ENCODE data around the gene PAOX.
"Not testable (repeated sequence)": the region's sequence is repeated elsewhere in the genome, so short reads cannot be mapped to it uniquely, and the experiment has no call there.

Gene PAOX

DNA sequence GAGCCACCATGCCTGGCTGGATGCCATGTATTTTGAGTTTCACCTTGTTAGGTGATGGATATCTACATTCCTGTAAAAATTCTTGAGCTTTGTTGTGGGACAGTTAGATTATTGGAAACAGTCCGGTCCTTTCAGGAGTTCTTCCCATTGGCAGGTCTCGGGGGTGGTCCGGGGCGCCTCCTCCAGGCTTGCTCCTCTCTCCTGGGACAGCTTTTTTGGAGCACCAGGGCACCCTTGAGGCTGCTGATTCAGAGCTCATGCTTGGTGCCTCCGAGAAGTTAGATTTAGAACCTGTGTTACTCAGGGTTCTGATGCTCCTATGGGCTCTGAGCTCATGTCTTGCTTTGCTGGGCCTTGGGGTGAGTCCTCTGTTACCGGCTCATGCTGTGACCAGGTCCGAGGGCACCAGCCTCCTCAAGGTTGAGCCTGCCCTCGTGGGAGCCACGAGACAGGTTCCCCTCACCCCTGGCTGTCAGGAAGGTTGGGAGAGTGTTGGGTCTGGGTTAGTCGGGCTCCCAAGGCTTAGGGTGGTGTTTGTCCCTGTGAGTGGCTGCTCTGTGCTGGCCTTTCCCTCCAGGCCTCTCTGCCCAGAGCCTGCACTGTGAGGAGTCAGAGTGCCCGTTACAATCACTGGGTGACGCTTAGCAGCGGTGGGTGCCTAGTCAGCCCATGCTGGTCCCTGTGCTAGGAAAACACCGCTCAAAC lies 39.4 kb downstream of the PAOX start:
- Mint-ChIP-seq H3K9me3 (peaks cover 12% of the 10 kb centered on the region), H3K36me3 (ENCODE audit: low read depth) (peaks cover 20% of the 10 kb centered on the region), H3K27me3 (ENCODE audit: low read depth) (no peaks in the 10 kb centered on the region), H3K4me3 (no peak overlapping the region), H3K4me1 (ENCODE audit: low read depth) (no peaks in the 10 kb centered on the region), H3K27ac (no peak overlapping the region)

DNA sequence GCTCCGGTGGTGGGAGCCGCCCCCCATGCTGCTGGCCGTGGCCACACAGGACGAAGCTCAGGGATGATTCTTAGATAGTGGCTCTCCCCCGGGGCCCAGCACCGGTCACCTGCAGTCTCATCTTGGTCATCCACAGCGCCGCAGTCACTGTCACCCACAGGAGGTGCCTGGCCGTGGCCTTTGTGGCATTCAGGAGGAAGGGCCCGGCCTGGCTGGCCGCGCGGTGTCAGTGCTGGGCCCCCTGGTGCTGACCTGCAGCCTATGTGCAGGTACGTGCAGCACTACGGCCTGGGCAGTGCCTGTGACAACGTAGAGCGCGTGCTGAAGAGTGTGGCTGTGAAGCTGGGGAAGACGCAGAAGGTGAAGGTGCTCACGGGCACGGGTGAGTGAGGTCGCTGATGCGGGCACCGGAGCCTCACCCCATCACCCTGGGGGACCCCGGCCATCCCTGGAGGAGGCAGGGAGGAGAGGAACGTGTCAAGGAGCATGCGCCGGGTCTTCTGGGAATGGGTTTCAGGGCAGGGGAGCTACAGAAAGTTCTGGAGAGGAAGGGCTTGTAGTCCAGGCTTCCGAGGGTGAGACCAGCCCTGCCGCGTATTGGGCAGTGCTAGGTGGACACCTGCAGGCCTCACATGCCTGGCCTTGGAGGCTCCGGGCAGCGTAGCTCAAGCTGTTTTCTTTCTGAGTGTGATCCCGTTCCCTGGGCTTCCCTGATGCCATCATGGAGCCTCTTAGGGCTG lies 40.3 kb downstream of the PAOX start:
- no peak overlapping the region for H3K4me3 Mint-ChIP-seq
- H3K4me1 Mint-ChIP-seq (ENCODE audit: low read depth), result no peaks in the 10 kb centered on the region
- H3K27ac Mint-ChIP-seq, result no peak overlapping the region
- H3K27me3 Mint-ChIP-seq (ENCODE audit: low read depth), result no peaks in the 10 kb centered on the region
- peaks cover 14% of the 10 kb centered on the region for H3K36me3 Mint-ChIP-seq (ENCODE audit: low read depth)
- peaks cover 10% of the 10 kb centered on the region for H3K9me3 Mint-ChIP-seq

DNA sequence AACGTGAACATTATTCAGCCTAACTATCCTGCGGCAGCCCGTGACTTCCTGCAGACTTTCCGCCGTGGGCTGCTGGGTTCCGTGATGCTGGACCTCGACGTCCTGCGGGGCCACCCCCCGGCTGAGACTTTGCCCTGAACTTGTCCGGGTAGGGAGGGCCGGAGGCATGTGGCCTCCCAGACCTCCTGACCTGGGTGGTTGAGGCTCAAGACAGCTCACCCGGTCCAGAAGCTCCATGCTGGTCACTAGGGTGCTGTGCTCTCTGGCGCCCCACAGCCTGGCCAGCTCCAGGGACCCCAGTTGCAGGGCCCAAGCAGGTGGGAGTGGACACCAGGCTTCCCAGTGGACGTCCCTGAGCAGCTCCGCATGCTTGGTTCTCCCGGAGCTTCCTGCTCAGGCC lies 41.0 kb downstream of the PAOX start:
- no peaks in the 10 kb centered on the region for H3K27me3 Mint-ChIP-seq (ENCODE audit: low read depth)
- no peak overlapping the region for H3K4me3 Mint-ChIP-seq

DNA sequence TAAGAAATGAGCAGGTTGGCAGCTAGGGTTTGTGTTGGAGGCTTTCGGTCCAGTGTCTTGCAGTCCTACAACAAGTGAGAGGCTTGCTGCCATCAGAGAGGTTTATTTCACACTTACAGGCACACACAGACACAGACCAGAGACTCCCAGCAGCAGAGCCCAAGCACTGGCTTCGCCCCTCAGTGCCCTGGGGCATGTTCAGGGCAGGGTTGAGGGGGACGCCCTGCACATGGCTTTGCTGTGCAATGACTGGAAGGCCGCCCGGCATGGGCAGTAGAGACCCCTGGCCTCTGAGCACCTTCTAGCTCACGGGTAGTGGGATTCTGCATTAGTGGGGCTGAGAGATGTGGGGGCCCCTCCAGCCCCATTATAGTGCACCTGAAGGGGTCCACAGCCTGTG lies 41.5 kb downstream of the PAOX start:
- Mint-ChIP-seq H3K4me3 (no peak overlapping the region), H3K36me3 (ENCODE audit: low read depth) (peaks cover 5% of the 10 kb centered on the region), H3K4me1 (ENCODE audit: low read depth) (no peaks in the 10 kb centered on the region), H3K9me3 (peaks cover 6% of the 10 kb centered on the region), H3K27me3 (ENCODE audit: low read depth) (no peaks in the 10 kb centered on the region), H3K27ac (no peak overlapping the region)

More for the DNA sequence above, 41.0 kb downstream of the PAOX start:
- Mint-ChIP-seq H3K9me3 (peaks cover 10% of the 10 kb centered on the region), H3K27ac (no peak overlapping the region), H3K4me1 (ENCODE audit: low read depth) (no peaks in the 10 kb centered on the region), H3K36me3 (ENCODE audit: low read depth) (peaks cover 10% of the 10 kb centered on the region)

DNA sequence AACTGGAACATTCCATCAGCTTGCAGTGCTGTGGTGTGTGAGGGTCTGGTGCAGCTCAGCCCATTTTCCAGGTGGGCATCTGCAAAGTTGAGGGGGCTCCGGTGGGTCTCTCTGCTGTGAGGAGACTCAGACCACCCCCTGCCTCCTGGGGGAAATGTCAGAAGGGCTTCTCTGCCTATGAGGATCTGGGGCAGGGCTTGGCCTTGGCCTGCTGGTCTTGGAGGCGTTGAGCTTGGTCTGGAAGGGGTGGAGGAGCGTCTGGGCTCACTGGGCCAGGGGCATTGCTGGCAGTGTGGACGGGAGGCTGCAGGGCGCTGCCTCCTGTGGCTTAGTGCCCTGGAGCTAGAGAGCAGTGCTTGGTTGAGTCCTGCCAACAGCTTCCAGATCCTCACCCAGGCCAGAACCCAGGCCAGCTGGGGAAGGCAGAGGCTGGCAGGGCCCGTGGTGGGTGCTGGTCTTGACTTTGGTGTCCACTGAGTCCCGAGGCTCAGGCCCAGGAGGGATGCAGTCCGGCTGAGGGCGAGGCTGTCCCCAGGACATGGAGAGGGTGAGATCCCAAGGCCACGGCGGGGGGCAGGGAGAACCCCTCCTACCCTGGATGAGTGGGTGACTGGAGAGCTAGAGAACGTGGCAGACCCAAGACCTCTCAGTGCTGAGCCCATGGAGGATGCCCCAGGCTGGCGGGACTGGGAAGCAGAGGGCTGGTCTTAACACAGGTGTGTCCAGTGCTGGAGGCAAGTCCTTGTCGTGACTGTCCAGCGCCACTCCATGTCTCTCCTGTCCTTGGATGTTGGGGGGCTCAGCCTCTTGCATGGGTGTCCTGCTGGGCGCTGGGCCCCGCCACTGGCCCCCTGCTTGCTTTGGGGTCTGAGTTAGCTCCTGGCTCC lies 42.5 kb downstream of the PAOX start:
- H3K4me3 Mint-ChIP-seq, result no peak overlapping the region
- H3K27me3 Mint-ChIP-seq (ENCODE audit: low read depth), result no peaks in the 10 kb centered on the region
- no peaks in the 10 kb centered on the region for H3K36me3 Mint-ChIP-seq (ENCODE audit: low read depth)
- H3K4me1 Mint-ChIP-seq (ENCODE audit: low read depth), result no peaks in the 10 kb centered on the region
- no peaks in the 10 kb centered on the region for H3K9me3 Mint-ChIP-seq
- no peak overlapping the region for H3K27ac Mint-ChIP-seq

DNA sequence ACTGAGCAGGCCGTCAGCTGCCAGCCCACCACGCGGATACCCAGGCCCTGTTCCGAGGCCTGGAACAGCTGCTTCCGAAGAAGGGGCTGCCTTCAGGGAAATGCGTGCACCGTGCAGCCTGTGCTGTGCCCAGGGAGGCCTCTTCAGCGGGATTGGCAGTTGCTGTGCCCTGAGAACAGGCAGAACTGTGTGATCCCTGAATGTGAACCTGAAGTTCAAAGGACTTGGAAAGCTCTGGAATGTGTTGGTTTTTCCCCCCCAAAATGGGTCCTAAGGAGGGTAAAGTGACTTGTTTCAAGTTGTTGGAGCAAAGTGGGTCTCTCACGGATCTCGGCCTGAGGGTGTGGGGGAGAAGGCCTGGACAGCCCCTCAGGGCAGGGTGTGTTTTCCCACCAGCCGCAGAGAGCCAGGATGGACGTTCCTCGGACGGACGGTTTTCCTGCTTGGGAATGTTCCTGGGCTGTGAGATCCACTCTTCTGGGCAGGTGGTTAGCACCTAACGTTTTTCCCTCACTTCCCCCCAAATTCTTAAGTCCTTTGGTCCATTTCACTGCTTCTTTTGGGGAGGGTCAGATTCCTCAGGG lies 43.3 kb downstream of the PAOX start:
- H3K27me3 Mint-ChIP-seq (ENCODE audit: low read depth), result no peaks in the 10 kb centered on the region
- H3K4me3 Mint-ChIP-seq, result no peak overlapping the region

DNA sequence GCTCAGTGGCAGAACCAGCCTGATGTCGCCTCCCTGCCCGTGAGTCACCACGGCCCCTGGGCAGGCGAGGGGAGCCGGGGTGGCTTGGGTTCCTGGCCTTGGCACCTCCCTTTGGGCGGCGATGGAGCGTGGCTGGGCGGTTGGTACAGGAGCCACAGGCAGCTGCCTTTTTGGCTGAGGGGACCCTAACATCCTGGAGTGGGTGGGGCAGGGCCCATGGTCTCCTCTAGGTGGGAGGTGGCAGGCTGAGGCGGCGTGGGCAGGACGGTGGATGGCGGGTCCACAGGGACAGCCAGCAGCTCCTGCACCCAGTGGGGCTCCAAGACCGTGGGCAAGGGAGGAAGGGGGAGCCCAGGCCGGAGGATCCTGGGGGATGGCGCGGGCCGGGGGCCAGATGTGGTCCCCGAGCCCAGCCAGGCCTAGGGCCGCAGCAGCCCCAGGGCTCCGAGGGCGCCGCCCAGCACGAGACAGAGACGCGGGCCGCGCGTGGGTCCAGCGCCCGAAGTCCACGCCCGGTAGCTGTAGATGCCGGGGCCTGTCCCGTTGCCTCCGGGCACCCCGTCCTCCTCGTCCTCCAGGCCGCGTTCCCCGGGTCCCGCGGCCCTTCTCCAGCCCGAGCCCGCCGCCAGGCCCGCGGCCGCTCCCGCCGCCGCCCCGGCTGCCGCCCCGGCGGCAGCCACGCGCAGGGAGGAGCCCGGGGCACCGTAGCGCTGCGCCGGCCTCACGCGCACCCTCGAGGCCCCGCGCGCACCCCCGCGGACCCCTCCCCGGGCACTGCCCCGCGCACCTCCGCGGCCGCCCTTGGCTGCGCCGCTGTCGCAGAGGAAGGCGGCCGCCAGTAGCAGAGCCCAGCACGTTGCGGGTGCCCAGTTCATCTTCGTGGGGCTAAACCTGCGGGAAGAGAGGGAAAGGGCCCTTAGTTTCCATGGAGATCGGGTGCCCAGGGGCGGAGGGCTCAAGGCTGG lies 44.0 kb downstream of the PAOX start:
- H3K9me3 Mint-ChIP-seq, result no peaks in the 10 kb centered on the region
- H3K27ac Mint-ChIP-seq, result no peak overlapping the region
- H3K4me1 Mint-ChIP-seq (ENCODE audit: low read depth), result no peaks in the 10 kb centered on the region

More for the DNA sequence above, 43.3 kb downstream of the PAOX start:
- Mint-ChIP-seq H3K9me3 (no peaks in the 10 kb centered on the region), H3K27ac (no peak overlapping the region), H3K4me1 (ENCODE audit: low read depth) (no peaks in the 10 kb centered on the region), H3K36me3 (ENCODE audit: low read depth) (no peaks in the 10 kb centered on the region)

DNA sequence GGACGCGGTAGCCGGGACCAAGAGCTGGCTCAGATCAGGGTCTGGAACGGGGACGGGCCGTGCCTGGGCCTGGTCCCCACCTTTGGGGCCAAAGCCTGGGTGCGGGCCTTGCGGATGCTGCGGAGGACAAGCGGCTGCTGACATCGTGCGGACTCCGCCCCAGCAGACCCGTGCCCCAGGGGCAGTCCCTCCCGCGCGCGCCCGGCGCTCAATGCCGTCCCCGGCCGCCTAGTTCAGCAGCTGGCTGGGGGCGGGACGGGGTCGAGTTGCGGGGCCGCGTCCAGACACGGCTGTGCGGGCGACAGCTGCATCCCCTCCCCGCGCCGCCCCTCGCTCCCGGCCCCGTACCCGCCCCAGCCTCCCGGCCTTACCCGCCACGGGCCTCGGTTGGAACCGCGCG lies 45.0 kb downstream of the PAOX start:
- not testable (repeated sequence) for H3K27me3 Mint-ChIP-seq (ENCODE audit: low read depth); H3K4me1 Mint-ChIP-seq (ENCODE audit: low read depth); H3K27ac Mint-ChIP-seq; H3K36me3 Mint-ChIP-seq (ENCODE audit: low read depth); H3K9me3 Mint-ChIP-seq; H3K4me3 Mint-ChIP-seq

More for the DNA sequence above, 44.0 kb downstream of the PAOX start:
- H3K36me3 Mint-ChIP-seq (ENCODE audit: low read depth), result no peaks in the 10 kb centered on the region
- no peak overlapping the region for H3K4me3 Mint-ChIP-seq
- no peaks in the 10 kb centered on the region for H3K27me3 Mint-ChIP-seq (ENCODE audit: low read depth)

DNA sequence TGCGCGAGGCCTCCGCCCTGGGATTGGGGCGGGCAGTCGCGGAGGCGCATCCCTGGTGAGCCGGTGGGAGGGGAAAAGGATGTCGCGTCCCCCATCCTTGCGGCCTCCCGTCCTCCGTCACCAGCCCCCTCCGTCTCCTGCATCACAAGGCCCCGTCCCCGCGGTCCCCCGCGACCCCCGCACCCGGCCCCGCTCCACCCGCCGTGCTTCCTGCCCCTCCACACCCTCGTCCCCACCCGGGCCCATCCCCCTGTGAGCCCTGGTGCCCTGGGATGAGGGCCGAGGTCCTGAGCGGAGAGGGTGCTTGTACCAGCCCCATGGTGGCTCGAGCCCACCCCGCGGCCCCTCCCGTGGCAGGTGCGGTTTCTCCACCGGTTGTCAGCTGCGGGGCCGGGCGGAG lies 45.5 kb downstream of the PAOX start, which contains the start of gene SPRN:
TSS of gene SPRN (minus strand) at position 25 of the 400 bp plus-strand sequence. CDS start 944 bp downstream, outside the sequence.
- not testable (repeated sequence) for H3K9me3 Mint-ChIP-seq; H3K36me3 Mint-ChIP-seq (ENCODE audit: low read depth); H3K4me1 Mint-ChIP-seq (ENCODE audit: low read depth); H3K27ac Mint-ChIP-seq; H3K4me3 Mint-ChIP-seq; H3K27me3 Mint-ChIP-seq (ENCODE audit: low read depth)

DNA sequence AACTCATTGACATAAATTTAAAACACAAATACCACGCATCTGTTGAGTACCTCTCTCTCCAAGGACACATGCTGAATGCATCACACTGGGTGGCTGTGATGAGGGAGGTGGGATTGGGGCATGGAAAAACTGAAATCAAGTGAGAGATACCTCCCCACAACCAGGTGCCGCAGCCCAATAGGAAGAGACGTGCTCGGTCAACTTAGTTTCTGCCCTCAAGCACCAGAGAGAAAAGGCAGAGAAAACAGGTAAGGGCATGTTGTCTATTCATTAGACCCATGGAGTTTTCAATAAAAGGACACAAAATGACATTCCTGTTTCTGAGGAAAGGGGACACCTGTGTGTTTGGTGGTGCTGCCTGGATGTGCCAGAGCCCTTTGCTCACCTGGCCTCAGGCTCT lies 50.5 kb downstream of the PAOX start:
- not testable (repeated sequence) for H3K4me1 Mint-ChIP-seq (ENCODE audit: low read depth); H3K36me3 Mint-ChIP-seq (ENCODE audit: low read depth); H3K4me3 Mint-ChIP-seq; H3K27ac Mint-ChIP-seq; H3K27me3 Mint-ChIP-seq (ENCODE audit: low read depth)
- peaks cover 10% of the 10 kb centered on the region for H3K9me3 Mint-ChIP-seq

DNA sequence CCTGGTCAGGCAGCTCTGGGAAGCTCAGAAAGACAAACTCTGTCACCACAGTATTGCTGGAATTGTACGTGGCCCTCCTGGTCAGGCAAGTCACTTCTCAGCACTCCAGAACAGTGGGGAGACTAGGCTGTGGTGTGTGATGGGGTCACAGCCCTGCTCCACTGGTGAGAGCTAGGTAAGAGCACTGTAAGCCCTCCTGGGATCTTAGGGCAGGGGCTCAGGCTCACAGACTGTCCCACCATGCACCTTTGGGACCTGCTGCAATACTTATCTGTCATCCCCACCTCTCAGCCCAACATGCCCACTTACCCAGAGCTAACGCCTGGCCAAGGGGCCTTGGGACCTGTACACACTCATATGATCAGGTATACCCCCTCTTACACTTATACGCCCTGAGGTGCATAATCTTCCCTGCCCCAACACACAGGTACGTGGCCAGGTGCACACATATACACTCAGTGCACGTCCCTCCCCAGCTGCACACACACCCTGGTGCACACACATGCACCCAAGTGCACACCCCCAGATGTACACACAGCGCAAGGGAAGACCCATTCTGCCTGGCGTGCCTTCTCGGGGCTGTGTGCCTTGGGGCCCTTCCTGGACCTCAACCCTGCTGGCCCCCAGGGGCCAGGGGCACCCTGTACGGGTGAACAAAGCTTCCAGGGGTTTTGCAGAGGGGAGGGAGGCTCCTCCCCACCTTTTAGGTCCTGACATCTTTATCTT lies 53.0 kb downstream of the PAOX start:
- Mint-ChIP-seq H3K9me3 (peaks cover 10% of the 10 kb centered on the region), H3K27me3 (ENCODE audit: low read depth) (peaks cover 11% of the 10 kb centered on the region)
- H3K27ac Mint-ChIP-seq; H3K36me3 Mint-ChIP-seq (ENCODE audit: low read depth); H3K4me1 Mint-ChIP-seq (ENCODE audit: low read depth); H3K4me3 Mint-ChIP-seq: not testable (repeated sequence)

DNA sequence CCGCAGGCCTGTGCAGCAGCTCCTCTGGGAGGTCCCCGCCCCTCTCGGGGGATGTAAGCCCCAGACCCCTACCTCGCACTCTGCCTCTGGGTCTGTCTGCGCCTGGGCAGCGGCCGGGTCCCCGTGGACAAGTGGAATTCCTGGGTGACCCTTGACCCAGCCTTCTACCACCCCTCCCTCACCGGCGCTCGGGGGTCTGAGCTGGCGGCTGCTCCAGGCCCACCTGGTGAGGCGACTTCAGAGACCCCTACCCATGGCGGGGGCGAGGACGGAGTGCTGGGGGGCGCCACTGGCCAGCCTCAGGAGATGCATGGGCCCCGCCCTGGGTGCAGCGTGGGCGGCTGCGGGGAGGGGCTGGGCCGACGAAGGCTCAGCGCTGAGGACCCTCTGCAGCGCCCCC lies 53.7 kb downstream of the PAOX start:
- peaks cover 10% of the 10 kb centered on the region for H3K9me3 Mint-ChIP-seq
- not testable (repeated sequence) for H3K4me3 Mint-ChIP-seq; H3K4me1 Mint-ChIP-seq (ENCODE audit: low read depth)

DNA sequence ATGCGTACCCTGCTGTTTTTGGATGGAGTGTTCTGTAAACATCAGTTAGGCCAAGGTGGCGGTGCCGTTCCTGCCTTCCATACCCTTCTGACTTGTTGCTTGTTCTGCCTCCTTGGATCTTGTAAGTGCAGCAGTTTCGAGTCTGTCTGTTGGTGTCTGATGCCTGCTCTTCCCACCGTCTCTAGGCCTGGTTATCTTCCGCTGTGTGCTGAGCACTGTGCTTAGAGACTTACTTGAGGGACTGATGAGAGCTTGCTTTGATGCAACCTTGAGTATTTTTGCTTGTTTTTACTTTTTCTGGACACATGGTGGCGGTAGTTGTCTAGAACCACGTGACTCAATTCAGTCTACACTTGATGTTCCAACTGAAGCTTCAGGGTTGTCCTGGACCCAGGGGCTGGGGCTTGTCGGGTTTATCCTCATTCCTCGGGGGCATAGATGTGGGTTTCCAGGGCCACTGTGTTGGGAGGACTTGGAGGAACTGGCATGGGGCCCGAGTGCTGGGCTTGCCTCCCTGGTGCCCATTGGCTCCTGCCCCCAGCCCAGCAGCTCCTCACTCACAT lies 59.7 kb downstream of the PAOX start:
- no peak overlapping the region for H3K4me3 Mint-ChIP-seq
- no peaks in the 10 kb centered on the region for H3K36me3 Mint-ChIP-seq (ENCODE audit: low read depth)
- H3K9me3 Mint-ChIP-seq, result no peaks in the 10 kb centered on the region

More for the DNA sequence above, 53.7 kb downstream of the PAOX start:
- peaks cover 11% of the 10 kb centered on the region for H3K27me3 Mint-ChIP-seq (ENCODE audit: low read depth)
- H3K27ac Mint-ChIP-seq; H3K36me3 Mint-ChIP-seq (ENCODE audit: low read depth): not testable (repeated sequence)

More for the DNA sequence above, 59.7 kb downstream of the PAOX start:
- H3K27me3 Mint-ChIP-seq (ENCODE audit: low read depth), result peaks cover 6% of the 10 kb centered on the region
- peaks cover 9% of the 10 kb centered on the region for H3K4me1 Mint-ChIP-seq (ENCODE audit: low read depth)
- no peak overlapping the region for H3K27ac Mint-ChIP-seq

Data from T-helper 1 cell treated with Interleukin-12 subunit alpha and Interleukin-12 subunit beta and Interleukin-4 antibody, amounts not matched to agents 30 μg/mL and 1 μg/mL, for 36 hours (primary cell).